SU-DHL-6 (cell line): Measurements from ENCODE around the gene COL6A1.

Experiments
- H2AFZ ChIP-seq: fragments of 200-600 bp; sonication (generic); 2 replicates; pipeline ENCODE4 v1.6.1; 2014; ENCODE audit warnings: low read depth, mild to moderate bottlenecking, moderate library complexity, mixed read lengths, antibody characterized with exemption, low read length; ENCODE audit not compliant: severe bottlenecking
- H3F3A ChIP-seq: fragments of 200-600 bp; shearing (Covaris generic); 2 replicates; pipeline ENCODE4 v1.6.0; 2016; ENCODE audit warnings: antibody characterized with exemption, mild to moderate bottlenecking; ENCODE audit not compliant: insufficient read depth
- H3K27ac ChIP-seq: fragments of 200-600 bp; sonication (generic); 2 replicates; pipeline ENCODE4 v1.5.1; 2016; ENCODE audit warnings: low read depth, mild to moderate bottlenecking, low read length, moderate library complexity, mixed read lengths
- H3K27me3 ChIP-seq: fragments of 200-600 bp; sonication (generic), shearing (Covaris generic); 2 replicates; pipeline ENCODE4 v1.6.0; 2014; ENCODE audit warnings: mild to moderate bottlenecking, low read length
- H3K36me3 ChIP-seq: fragments of 200-600 bp; sonication (generic); 2 replicates; pipeline ENCODE4 v1.6.1; 2014; ENCODE audit warnings: mild to moderate bottlenecking, low read length, mixed read lengths
- H3K4me2 ChIP-seq: fragments of 300-600, 200-600 bp; shearing (Covaris generic), sonication (generic); 2 replicates; pipeline ENCODE4 v1.6.0; 2014; ENCODE audit warnings: low read length, low read depth, mild to moderate bottlenecking; ENCODE audit not compliant: poor library complexity, severe bottlenecking
- H3K4me3 ChIP-seq: fragments of 200-600 bp; sonication (generic); 2 replicates; pipeline ENCODE4 v1.5.1; 2014; ENCODE audit warnings: antibody characterized with exemption, low read length, mild to moderate bottlenecking, mixed read lengths; ENCODE audit not compliant: insufficient read depth, poor library complexity, severe bottlenecking
- H3K79me2 ChIP-seq: fragments of 200-600 bp; sonication (generic); 2 replicates; pipeline ENCODE4 v1.6.1; 2014; ENCODE audit warnings: mild to moderate bottlenecking, low read length, moderate library complexity; ENCODE audit not compliant: insufficient read depth
- H3K9ac ChIP-seq: fragments of 200-600 bp; sonication (generic); 2 replicates; pipeline ENCODE4 v1.7.0; 2014; ENCODE audit warnings: mild to moderate bottlenecking, low read length
- H3K9me2 ChIP-seq: fragments of 200-600 bp; sonication (generic); replicated peaks from 2 replicates; pipeline ENCODE4 v1.6.1; 2014; ENCODE audit warnings: low read length; ENCODE audit not compliant: insufficient read depth
- H3K9me3 ChIP-seq: fragments of 200-600 bp; sonication (generic); 2 replicates; pipeline ENCODE4 v1.6.1; 2014; ENCODE audit warnings: low read length, mixed read lengths; ENCODE audit not compliant: insufficient read depth
- H4K20me1 ChIP-seq: fragments of 200-600 bp; sonication (generic); 2 replicates; pipeline ENCODE4 v1.6.1; 2014; ENCODE audit warnings: low read depth, mild to moderate bottlenecking, antibody characterized with exemption, low read length, moderate library complexity, mixed read lengths
- EZH2phosphoT487 ChIP-seq: fragments of 200-600 bp; sonication (generic), shearing (Covaris generic); conservative IDR thresholded peaks from 2 replicates; pipeline ENCODE4 v1.6.1; 2018; ENCODE audit warnings: mild to moderate bottlenecking, antibody characterized with exemption, low read length, moderate library complexity, mixed read lengths
- TF ChIP-seq, protein P1 (sequence below): fragments of 200-600 bp; sonication (generic); IDR thresholded peaks from one replicate; pipeline ENCODE4 v1.5.1; 2017; ENCODE audit warnings: antibody characterized with exemption, mild to moderate bottlenecking, low read length, moderate library complexity; ENCODE audit not compliant: insufficient read depth, poor library complexity, severe bottlenecking

Gene COL6A1

DNA sequence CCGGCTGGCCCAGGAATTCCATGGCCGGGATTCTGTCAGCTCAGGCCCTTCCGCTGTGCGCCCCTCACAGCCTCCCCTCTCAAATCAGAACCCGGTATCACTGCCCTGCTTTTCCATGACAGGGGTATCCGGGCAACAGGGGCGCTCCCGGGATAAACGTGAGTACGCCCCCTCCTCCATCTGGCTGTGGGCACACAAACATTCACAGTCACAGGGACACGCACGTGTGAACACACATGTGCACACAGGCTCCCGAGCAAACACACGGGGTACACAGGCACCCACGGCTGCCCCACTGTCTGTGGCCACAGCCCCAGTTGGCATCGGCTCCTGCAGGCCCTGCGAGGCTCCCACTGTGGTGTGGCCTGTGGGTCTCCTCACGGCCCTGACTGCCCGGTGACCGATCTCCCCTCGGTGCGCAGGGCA, 16.7 kb downstream of the COL6A1 start:
- TF ChIP-seq EZH2phosphoT487 = no peak
- TF ChIP-seq, protein P1, sequence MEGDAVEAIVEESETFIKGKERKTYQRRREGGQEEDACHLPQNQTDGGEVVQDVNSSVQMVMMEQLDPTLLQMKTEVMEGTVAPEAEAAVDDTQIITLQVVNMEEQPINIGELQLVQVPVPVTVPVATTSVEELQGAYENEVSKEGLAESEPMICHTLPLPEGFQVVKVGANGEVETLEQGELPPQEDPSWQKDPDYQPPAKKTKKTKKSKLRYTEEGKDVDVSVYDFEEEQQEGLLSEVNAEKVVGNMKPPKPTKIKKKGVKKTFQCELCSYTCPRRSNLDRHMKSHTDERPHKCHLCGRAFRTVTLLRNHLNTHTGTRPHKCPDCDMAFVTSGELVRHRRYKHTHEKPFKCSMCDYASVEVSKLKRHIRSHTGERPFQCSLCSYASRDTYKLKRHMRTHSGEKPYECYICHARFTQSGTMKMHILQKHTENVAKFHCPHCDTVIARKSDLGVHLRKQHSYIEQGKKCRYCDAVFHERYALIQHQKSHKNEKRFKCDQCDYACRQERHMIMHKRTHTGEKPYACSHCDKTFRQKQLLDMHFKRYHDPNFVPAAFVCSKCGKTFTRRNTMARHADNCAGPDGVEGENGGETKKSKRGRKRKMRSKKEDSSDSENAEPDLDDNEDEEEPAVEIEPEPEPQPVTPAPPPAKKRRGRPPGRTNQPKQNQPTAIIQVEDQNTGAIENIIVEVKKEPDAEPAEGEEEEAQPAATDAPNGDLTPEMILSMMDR = no peak
- no peak overlapping the region for H3K4me2 ChIP-seq
- H2AFZ ChIP-seq = no peak overlapping the region
- H3K9ac ChIP-seq = no peak overlapping the region
- no peaks in the 10 kb centered on the region for H3K9me2 ChIP-seq
- H3K4me3 ChIP-seq = no peak overlapping the region
- H4K20me1 ChIP-seq = no peaks in the 10 kb centered on the region
- no peaks in the 10 kb centered on the region for H3K9me3 ChIP-seq
- H3K36me3 ChIP-seq = no peaks in the 10 kb centered on the region
- no peak overlapping the region for H3K27ac ChIP-seq
- H3F3A ChIP-seq = no peaks in the 10 kb centered on the region
- no peaks in the 10 kb centered on the region for H3K27me3 ChIP-seq
- H3K79me2 ChIP-seq = no peaks in the 10 kb centered on the region

DNA sequence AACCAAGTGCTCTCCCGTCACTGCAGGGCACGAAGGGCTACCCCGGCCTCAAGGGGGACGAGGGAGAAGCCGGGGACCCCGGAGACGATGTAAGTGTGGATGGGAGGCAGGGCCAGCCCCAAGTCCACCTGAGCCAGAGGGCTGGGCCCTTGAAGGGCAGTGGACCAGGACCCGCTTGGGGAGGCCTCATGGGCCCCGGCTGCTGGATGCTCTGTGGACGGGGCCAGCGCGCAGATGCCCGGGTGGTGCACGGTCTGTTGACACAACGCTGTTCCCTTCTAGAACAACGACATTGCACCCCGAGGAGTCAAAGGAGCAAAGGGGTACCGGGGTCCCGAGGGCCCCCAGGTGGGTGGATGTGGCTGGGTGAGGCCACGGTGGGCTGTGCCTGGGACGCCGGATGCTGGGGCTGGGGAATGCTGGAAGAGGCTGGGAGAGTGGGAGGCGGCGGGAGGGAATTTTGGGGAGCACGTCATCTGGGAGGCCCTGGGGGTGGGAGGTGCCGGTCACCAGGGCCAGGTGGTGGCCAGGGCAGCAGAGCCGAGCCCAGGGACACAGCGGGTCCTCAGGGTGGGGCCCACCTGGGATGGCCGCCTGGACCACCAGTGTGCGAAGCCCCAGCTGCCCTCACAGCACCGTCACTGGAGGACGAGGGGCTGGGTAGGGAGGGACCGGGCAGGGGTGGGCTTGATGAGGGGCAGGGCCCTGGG, 17.5 kb downstream of the COL6A1 start:
- Histone ChIP-seq H3K4me3 (no peak overlapping the region), H3K9ac (no peak overlapping the region), H3K27me3 (no peaks in the 10 kb centered on the region), H2AFZ (no peak overlapping the region), H3K79me2 (no peaks in the 10 kb centered on the region), H3K4me2 (no peak overlapping the region), H3F3A (no peaks in the 10 kb centered on the region), H4K20me1 (no peaks in the 10 kb centered on the region), H3K27ac (no peak overlapping the region), H3K9me3 (no peaks in the 10 kb centered on the region), H3K36me3 (no peaks in the 10 kb centered on the region), H3K9me2 (no peaks in the 10 kb centered on the region)
- TF ChIP-seq, protein P1 = no peak
- no peak for TF ChIP-seq EZH2phosphoT487

DNA sequence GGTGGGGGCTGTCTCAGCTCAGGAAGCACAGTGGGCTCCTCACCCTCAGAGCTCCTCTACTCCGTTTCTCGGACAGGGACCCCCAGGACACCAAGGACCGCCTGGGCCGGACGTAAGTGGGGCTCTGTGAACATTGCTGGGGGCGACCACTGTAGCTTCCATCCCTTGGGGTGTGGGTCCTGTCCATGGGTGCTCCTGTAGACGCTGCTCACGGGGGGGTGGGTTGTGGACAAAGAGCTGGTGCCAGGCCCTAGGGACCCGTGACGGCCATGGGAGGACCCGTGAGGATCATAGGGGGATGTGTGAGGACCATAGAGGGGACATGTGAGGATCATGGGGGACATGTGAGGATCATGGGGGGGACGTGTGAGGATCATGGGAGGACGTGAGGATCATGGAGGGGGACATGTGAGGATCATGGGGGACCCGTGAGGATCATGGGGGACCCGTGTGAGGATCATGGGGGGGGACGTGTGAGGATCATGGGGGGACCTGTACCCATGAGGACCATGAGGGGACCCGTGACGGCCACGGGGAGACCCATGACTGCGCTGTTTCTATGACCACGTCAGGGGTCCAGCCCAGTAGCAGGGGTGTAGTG, 18.1 kb downstream of the COL6A1 start:
- Histone ChIP-seq H3K79me2 (no peaks in the 10 kb centered on the region), H2AFZ (no peak overlapping the region), H3K36me3 (no peaks in the 10 kb centered on the region), H3K9ac (no peak overlapping the region), H3F3A (no peaks in the 10 kb centered on the region), H3K9me2 (no peaks in the 10 kb centered on the region), H3K27ac (no peak overlapping the region), H3K27me3 (no peaks in the 10 kb centered on the region), H3K9me3 (no peaks in the 10 kb centered on the region), H3K4me3 (no peak overlapping the region), H4K20me1 (no peaks in the 10 kb centered on the region), H3K4me2 (no peak overlapping the region)
- TF ChIP-seq, protein P1 = no peak
- no peak for TF ChIP-seq EZH2phosphoT487
